ENCODE data around the gene STAT5A.

Gene STAT5A

GRCh38 chr17:42273474-42274252 lies 14.6 kb upstream of the STAT5A start:
- TF ChIP-seq POLR2AphosphoS5 (IDR thresholded peaks at IDR 0.05; ENCODE audit: low read depth, low read length) (no peak), REST (IDR thresholded peaks at IDR 0.05; ENCODE audit: insufficient read depth in 1 of 2, low read depth in 2 of 2, low read length in 2 of 2) (no peak), FOXP2 (optimal IDR thresholded peaks at IDR 0.05; ENCODE audit: borderline replicate concordance, extremely low read depth, extremely low read length, insufficient read depth) (no peak), TAF1 (IDR thresholded peaks at IDR 0.05; ENCODE audit: borderline replicate concordance, insufficient read depth, low read length) (no peak), SIN3A (IDR thresholded peaks at IDR 0.05; ENCODE audit: borderline replicate concordance, insufficient read depth, low read length) (no peak)

DNA sequence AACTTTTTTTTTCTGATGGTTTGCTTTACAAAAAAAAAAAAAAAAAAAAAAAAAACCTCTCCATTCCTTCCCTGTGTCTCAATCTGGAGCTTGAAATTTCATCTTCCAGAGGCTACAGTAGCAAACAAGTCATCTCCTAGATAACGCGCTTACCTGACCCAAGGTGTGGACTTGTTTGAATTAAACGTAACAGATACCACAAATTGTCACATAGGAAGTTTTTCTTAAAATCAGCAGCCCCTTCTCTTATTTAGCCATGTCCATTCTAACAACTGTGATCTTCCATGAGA lies 14.1 kb upstream of the STAT5A start:
- TF ChIP-seq SIN3A (IDR thresholded peaks at IDR 0.05; ENCODE audit: borderline replicate concordance, insufficient read depth, low read length) (no peak), POLR2AphosphoS5 (IDR thresholded peaks at IDR 0.05; ENCODE audit: low read depth, low read length) (no peak), REST (IDR thresholded peaks at IDR 0.05; ENCODE audit: insufficient read depth in 1 of 2, low read depth in 2 of 2, low read length in 2 of 2) (no peak), TAF1 (IDR thresholded peaks at IDR 0.05; ENCODE audit: borderline replicate concordance, insufficient read depth, low read length) (no peak)

- TF ChIP-seq FOXP2 (optimal IDR thresholded peaks at IDR 0.05; ENCODE audit: borderline replicate concordance, extremely low read depth, extremely low read length, insufficient read depth) = no peak
- TF ChIP-seq REST (IDR thresholded peaks at IDR 0.05; ENCODE audit: insufficient read depth in 1 of 2, low read depth in 2 of 2, low read length in 2 of 2) = no peak
- TF ChIP-seq SIN3A (IDR thresholded peaks at IDR 0.05; ENCODE audit: borderline replicate concordance, insufficient read depth, low read length) = no peak
- no peak for TF ChIP-seq POLR2AphosphoS5 (IDR thresholded peaks at IDR 0.05; ENCODE audit: low read depth, low read length)
Observed at GRCh38 chr17:42274812-42275526, 13.3 kb upstream of the STAT5A start.

DNA sequence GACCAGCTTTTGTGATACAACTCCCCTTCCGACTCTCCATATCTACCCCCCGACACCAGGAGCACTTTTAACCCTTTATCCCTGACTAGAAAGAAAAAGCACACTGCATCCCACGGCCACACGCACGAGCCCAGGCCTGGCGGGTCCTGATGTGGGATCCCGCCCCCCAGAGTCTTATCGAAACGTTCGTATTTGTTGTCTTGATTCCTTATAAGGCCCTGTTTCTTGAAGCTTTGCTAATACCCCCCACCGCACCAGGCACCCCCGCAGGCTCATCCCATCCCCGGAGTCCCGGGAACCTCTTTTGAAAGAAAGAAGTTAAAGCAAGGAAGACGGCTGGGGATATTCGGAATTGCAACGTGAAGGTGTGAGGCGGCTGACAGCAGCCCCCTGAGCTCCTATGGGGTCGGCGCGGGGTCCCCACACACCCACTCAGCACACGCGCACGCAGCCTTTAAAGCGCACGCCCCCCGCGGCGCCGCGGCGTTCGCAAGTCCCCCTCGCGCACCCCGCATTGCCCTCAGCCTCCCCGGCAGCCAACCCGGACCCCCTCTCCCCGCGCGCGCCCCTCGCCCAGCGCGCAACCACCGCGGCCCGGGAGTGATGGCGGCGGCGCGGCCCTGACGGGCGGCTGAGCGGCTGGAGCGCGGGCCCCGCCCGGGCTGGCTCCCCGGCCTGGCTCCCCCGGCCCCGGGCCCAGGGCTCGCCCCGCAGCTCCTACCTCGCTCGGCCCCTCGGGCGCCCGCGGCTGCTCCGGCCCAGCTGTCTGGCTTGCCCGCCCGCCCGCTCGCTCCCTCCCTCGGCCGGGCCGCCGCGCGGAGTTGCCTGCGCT lies 12.6 kb upstream of the STAT5A start:
- TF ChIP-seq POLR2AphosphoS5 (IDR thresholded peaks at IDR 0.05; ENCODE audit: low read depth, low read length) (no peak), SIN3A (IDR thresholded peaks at IDR 0.05; ENCODE audit: borderline replicate concordance, insufficient read depth, low read length) (no peak), FOXP2 (optimal IDR thresholded peaks at IDR 0.05; ENCODE audit: borderline replicate concordance, extremely low read depth, extremely low read length, insufficient read depth) (no peak), REST (IDR thresholded peaks at IDR 0.05; ENCODE audit: insufficient read depth in 1 of 2, low read depth in 2 of 2, low read length in 2 of 2) (no peak), TAF1 (IDR thresholded peaks at IDR 0.05; ENCODE audit: borderline replicate concordance, insufficient read depth, low read length) (no peak)

Measured in PFSK-1 (cell line).